Esophagus squamous epithelium (tissue), 5 donors: ENCODE results near the gene GATAD2A. TPM values are rescaled to one million over a fixed set of nuclear protein-coding genes. Genes with fewer than 3 reads are reported as not detected.

Experiments used
- DNase-seq: peaks from one replicate; lab custom pipeline; 2025; lab: John Stamatoyannopoulos, UW
- H3K27ac ChIP-seq, 4 donors: fragments of 200-600 bp; sonication (generic); one replicate each; pipeline ENCODE4 v1.5.1; 2016 to 2019; ENCODE audit warnings: mild to moderate bottlenecking in 1 of 4
- H3K27me3 ChIP-seq, 4 donors: fragments of 200-600 bp; sonication (generic); 1 replicate in 3 of 4; 2 replicates in 1 of 4; pipeline versions ENCODE4 v1.5.1 to v1.6.0; 2017 to 2021; ENCODE audit warnings: antibody characterized with exemption in 1 of 4
- H3K36me3 ChIP-seq, 3 donors: fragments of 200-600 bp; sonication (generic); one replicate each; pipeline ENCODE4 v1.5.1; 2016 to 2019
- H3K4me1 ChIP-seq, 3 donors: fragments of 200-600 bp; sonication (generic); one replicate each; pipeline ENCODE4 v1.5.1; 2017 to 2019
- H3K4me3 ChIP-seq, 4 donors: fragments of 200-600 bp; sonication (generic); 1 replicate in 3 of 4; 2 replicates in 1 of 4; pipeline ENCODE4 v1.5.1; 2016 to 2019; ENCODE audit warnings: mild to moderate bottlenecking in 2 of 4, moderate library complexity in 1 of 4
- H3K9me3 ChIP-seq, 3 donors: fragments of 200-600 bp; sonication (generic); one replicate each; pipeline ENCODE4 v1.5.1; 2016 to 2019
- POLR2A ChIP-seq, 4 donors: fragments of 450-650 bp; IDR thresholded peaks; one replicate each; pipeline ENCODE4 v1.6.1; 2017; ENCODE audit warnings: antibody characterized with exemption in 4 of 4, mild to moderate bottlenecking in 4 of 4, moderate library complexity in 3 of 4
- WGBS, 2 donors: methylation state at CpG; one replicate each; pipeline ENCODE4 v1.1.5; 2018; 5-methylcytosine and 5-hydroxymethylcytosine counted together
- intact Hi-C: fragments of 100-400 bp; cut with DNase I; formaldehyde crosslinking; loops from one replicate; pipeline ENCODE4 v1.15.0; 2022
- total RNA-seq, 4 donors: library from RNA; depleted of rRNA; stranded (reverse); fragments of >200 nt; gene quantifications; one replicate each; pipeline ENCODE4 v1.1.0, GENCODE V29; 2016
- TF ChIP-seq, protein P1 (sequence below), 6 experiments: fragments of 450-650 bp in 4 of 6; fragments of 200-600 bp in 2 of 6; sonication (generic) in 2 of 6; IDR thresholded peaks; one replicate each; pipeline ENCODE4 v1.5.1; 2016 to 2019; ENCODE audit warnings: antibody characterized with exemption in 6 of 6, mild to moderate bottlenecking in 4 of 6, moderate library complexity in 4 of 6
- donor health status: DM: yes; HTN: yes; CAD: no.

GATAD2A gene
- total RNA-seq, 4 donors from 2014 or later = 39.7 to 81.4 (median 41.6) TPM

DNA sequence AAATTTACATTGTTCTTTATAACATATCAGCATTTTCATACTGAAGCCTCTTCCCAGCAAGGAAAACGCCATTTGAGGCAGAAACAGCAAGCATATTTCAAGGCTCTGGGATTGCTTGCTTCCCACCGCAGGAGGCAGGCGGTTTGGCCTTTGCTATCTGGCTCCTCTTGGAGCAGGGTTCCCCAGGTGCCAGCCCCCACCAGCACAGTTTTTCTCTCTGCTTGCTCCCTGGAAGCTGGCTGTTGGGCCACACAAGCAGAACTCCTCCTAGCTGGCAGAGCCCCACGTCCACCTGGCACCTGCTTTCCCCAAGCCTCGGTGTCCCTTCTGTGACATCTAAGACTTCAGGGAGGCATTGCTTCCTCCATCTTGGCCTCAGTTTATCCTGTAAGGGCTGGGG, 16.7 kb downstream of the GATAD2A start:
- intact Hi-C loops = no loop called here
- no peaks in the 10 kb centered on the region for H3K27me3 ChIP-seq
- H3K4me3 ChIP-seq = no peak overlapping the region
- no peak overlapping the region for H3K27ac ChIP-seq
- H3K36me3 ChIP-seq = no peaks in the 10 kb centered on the region
- TF ChIP-seq, protein P1, sequence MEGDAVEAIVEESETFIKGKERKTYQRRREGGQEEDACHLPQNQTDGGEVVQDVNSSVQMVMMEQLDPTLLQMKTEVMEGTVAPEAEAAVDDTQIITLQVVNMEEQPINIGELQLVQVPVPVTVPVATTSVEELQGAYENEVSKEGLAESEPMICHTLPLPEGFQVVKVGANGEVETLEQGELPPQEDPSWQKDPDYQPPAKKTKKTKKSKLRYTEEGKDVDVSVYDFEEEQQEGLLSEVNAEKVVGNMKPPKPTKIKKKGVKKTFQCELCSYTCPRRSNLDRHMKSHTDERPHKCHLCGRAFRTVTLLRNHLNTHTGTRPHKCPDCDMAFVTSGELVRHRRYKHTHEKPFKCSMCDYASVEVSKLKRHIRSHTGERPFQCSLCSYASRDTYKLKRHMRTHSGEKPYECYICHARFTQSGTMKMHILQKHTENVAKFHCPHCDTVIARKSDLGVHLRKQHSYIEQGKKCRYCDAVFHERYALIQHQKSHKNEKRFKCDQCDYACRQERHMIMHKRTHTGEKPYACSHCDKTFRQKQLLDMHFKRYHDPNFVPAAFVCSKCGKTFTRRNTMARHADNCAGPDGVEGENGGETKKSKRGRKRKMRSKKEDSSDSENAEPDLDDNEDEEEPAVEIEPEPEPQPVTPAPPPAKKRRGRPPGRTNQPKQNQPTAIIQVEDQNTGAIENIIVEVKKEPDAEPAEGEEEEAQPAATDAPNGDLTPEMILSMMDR (IDR thresholded peaks at IDR 0.05) = no peak
- no peak for TF ChIP-seq POLR2A (IDR thresholded peaks at IDR 0.05)
- peaks cover 8 to 74% (median 15%) of the 10 kb centered on the region in 3 donors for H3K4me1 ChIP-seq
- 86 to 96% methylated on average over 5 of the region's 5 CpGs for WGBS, 2 donors
- no peak for DNase-seq
- no peaks in the 10 kb centered on the region for H3K9me3 ChIP-seq

- Histone ChIP-seq H3K4me1 (peaks cover 8 to 73% (median 18%) of the 10 kb centered on the region in 3 donors), H3K4me3 (no peak overlapping the region), H3K27me3 (no peaks in the 10 kb centered on the region), H3K9me3 (no peaks in the 10 kb centered on the region), H3K36me3 (no peaks in the 10 kb centered on the region), H3K27ac (no peak overlapping the region)
- 92 to 93% methylated on average over 8 of the region's 8 CpGs for WGBS, 2 donors
- intact Hi-C loops = no loop called here
- DNase-seq = no peak
- no peak for TF ChIP-seq POLR2A (IDR thresholded peaks at IDR 0.05)
- TF ChIP-seq, protein P1 (IDR thresholded peaks at IDR 0.05) = no peak
These were observed 17.8 kb downstream of the GATAD2A start for GRCh38 chr19:19423322-19423721.

DNA sequence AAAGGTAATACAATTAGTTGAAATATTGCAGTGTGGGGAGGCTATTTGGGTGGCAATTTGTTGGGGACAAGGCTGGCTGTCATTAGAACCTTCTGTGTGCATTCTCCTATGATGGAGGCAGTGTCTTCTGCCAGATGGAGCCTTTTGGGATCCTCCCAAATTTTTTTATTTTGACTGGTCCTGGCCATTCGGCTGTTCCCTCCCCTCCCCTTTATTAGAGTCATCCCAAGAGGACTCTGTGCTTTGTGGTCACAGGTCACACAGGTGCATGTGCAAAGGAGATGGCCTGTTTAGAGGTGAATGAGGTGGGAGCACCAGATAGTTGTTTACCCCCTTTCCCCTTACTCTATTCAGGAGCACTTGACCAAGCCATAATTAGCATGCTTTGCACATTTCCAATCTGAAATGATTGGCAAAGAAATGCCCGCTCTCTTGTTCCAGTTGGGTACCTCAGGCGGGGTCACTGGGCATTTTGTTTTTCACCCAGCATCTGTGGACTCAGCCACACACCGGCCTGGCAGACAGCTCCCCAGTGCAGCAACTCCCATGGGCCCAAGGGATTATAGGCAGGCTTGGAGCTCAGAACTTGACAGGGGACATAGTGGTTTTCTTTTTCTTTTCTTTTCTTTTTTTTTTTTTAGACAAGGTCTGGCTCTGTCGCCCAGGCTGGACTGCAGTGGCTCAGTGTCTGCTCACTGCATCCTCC, 19.8 kb downstream of the GATAD2A start:
- no peaks in the 10 kb centered on the region for H3K36me3 ChIP-seq
- no peak for DNase-seq
- no peak for TF ChIP-seq POLR2A (IDR thresholded peaks at IDR 0.05)
- TF ChIP-seq, protein P1 (IDR thresholded peaks at IDR 0.05) = no peak
- no peaks in the 10 kb centered on the region for H3K27me3 ChIP-seq
- H3K4me3 ChIP-seq = no peak overlapping the region
- WGBS, 2 donors = 69 to 78% methylated on average over 5 of the region's 5 CpGs
- intact Hi-C loops = no loop called here
- H3K4me1 ChIP-seq = peaks cover 22 to 78% (median 30%) of the 10 kb centered on the region in 3 donors
- no peaks in the 10 kb centered on the region for H3K9me3 ChIP-seq
- no peak overlapping the region for H3K27ac ChIP-seq

DNA sequence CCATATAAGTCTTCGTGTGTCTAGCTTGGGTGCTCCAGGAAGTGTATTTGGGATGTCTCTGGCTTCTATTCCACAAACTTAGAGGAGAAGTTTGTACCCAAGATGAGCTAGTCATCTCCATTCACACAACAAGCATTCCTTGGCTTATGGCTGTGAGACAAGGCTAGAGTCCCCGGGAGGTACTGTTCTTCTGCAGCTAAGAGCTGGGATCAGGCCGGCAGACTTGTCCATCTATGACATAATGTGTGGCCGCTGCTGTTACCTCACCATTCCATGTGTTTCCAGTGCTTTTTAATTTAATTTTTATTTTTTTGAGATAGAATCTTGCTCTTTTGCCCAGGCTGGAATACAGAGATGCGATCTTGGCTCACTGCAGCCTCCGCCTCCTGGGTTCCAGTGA, 20.7 kb downstream of the GATAD2A start:
- Histone ChIP-seq H3K36me3 (no peaks in the 10 kb centered on the region), H3K9me3 (no peaks in the 10 kb centered on the region), H3K4me1 (peaks cover 15 to 73% (median 22%) of the 10 kb centered on the region in 3 donors), H3K4me3 (no peak overlapping the region), H3K27me3 (no peaks in the 10 kb centered on the region), H3K27ac (no peak overlapping the region)
- TF ChIP-seq, protein P1 (IDR thresholded peaks at IDR 0.05) = no peak
- TF ChIP-seq POLR2A (IDR thresholded peaks at IDR 0.05) = no peak
- 90 to 91% methylated on average over 6 of the region's 6 CpGs for WGBS, 2 donors
- intact Hi-C loops = no loop called here
- DNase-seq = no peak

DNA sequence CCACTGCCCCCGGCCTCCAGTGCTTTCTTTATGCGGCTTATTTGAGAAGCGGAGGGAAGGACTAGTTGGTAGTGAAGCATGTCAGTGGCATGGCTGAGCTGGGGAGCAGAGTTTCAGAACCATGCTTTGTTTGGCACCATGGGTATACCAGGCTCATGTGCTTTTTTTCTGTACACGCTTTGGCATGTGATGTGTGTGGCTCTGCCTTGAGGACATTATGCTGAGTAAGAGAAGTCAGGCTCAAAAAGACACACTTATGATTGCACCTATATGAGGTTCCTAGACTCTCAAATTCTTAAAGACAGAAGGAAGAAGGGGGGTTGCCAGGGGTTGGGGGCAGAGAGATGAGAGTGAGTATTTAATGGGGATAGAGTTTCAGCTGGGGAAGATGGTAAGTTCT, 21.3 kb downstream of the GATAD2A start:
- no peak overlapping the region for H3K4me3 ChIP-seq
- no peaks in the 10 kb centered on the region for H3K9me3 ChIP-seq
- no peak for DNase-seq
- TF ChIP-seq, protein P1 (IDR thresholded peaks at IDR 0.05) = no peak
- TF ChIP-seq POLR2A (IDR thresholded peaks at IDR 0.05) = no peak
- H3K27me3 ChIP-seq = no peaks in the 10 kb centered on the region
- no peaks in the 10 kb centered on the region for H3K36me3 ChIP-seq
- intact Hi-C loops = no loop called here
- H3K27ac ChIP-seq = no peak overlapping the region
- WGBS, 2 donors = 81 to 91% methylated on average over 4 of the region's 4 CpGs
- H3K4me1 ChIP-seq = peaks cover 15 to 67% (median 19%) of the 10 kb centered on the region in 3 donors
